Upper lobe of right lung (tissue), 1 donor: ENCODE data around the gene YIF1A. TPM values are rescaled to one million over a fixed set of nuclear protein-coding genes. Genes with fewer than 3 reads are reported as not detected.
A peak's percentile ranks its signal among the peaks of the same experiment; 100 is the strongest.

Experiments
- ATAC-seq: fragments of 200-7000 bp; cut with Tn5 transposase; one replicate; pipeline ENCODE4 v1.9.1; 2020; ENCODE audit warnings: mild to moderate bottlenecking, moderate library complexity
- DNase-seq: peaks from one replicate; pipeline ENCODE4 v3.0.0-alpha.2; 2020
- H3K27ac ChIP-seq: fragments of 200-600 bp; one replicate; pipeline ENCODE4 v1.8.0; 2022
- H3K27me3 ChIP-seq: fragments of 200-600 bp; one replicate; pipeline ENCODE4 v1.8.0; 2022; ENCODE audit warnings: mild to moderate bottlenecking
- H3K36me3 ChIP-seq: fragments of 200-600 bp; one replicate; pipeline ENCODE4 v1.8.0; 2022
- H3K4me1 ChIP-seq: fragments of 200-600 bp; one replicate; pipeline ENCODE4 v1.8.0; 2022
- H3K4me3 ChIP-seq: fragments of 200-600 bp; one replicate; pipeline ENCODE4 v1.8.0; 2022; ENCODE audit warnings: mild to moderate bottlenecking
- H3K9me3 ChIP-seq: fragments of 200-600 bp; one replicate; pipeline ENCODE4 v1.8.0; 2022
- CTCF ChIP-seq: fragments of 200-600 bp; IDR thresholded peaks from one replicate; pipeline ENCODE4 v1.8.0; 2022; ENCODE audit warnings: antibody characterized with exemption
- intact Hi-C: fragments of 100-400 bp; cut with DNase I; formaldehyde crosslinking; loops from one replicate; pipeline ENCODE4 v1.11.0; 2022
- total RNA-seq: library from RNA; stranded (reverse); fragmentation: NEBNext Ultra II Directional; extraction: Animal tissue kit (Norgen Biotek cat#: 25700); gene quantifications from one replicate; pipeline ENCODE4 v1.2.1, GENCODE V29; 2021
- donor health status: DM: no; HTN: yes; CAD: no; lungs with severe emphysema.

The YIF1A gene
- total RNA-seq, 1 donor from 2014 or later: 66.9 TPM

GRCh38 chr11:66314561-66315497 lies 25.9 kb upstream of the YIF1A start:
- peak overlapping the region; percentile 84 for H3K27ac ChIP-seq
- H3K36me3 ChIP-seq: no peaks in the 10 kb centered on the region
- DNase-seq (peak; percentile 64), ATAC-seq (no peak)
- H3K4me3 ChIP-seq: peak overlapping the region; percentile 65
- peaks cover 30% of the 10 kb centered on the region for H3K4me1 ChIP-seq
- H3K27me3 ChIP-seq: no peaks in the 10 kb centered on the region
- TF ChIP-seq CTCF: no peak
- H3K9me3 ChIP-seq: no peaks in the 10 kb centered on the region
- intact Hi-C loops: loop anchor here (10.0 kb wide), 1 partner anchor 70 kb away; no protein-coding TSS in a partner anchor

- Histone ChIP-seq H3K4me1 (peaks cover 30% of the 10 kb centered on the region), H3K4me3 (peak overlapping the region; percentile 65), H3K27ac (peak overlapping the region; percentile 84), H3K9me3 (no peaks in the 10 kb centered on the region), H3K27me3 (no peaks in the 10 kb centered on the region), H3K36me3 (no peaks in the 10 kb centered on the region)
- intact Hi-C loops: loop anchor here (10.0 kb wide), 1 partner anchor 71 kb away; no protein-coding TSS in a partner anchor
- no peak for DNase-seq
- no peak for TF ChIP-seq CTCF
- no peak for ATAC-seq
These were observed 25.2 kb upstream of the YIF1A start for GRCh38 chr11:66314186-66314501.

DNA sequence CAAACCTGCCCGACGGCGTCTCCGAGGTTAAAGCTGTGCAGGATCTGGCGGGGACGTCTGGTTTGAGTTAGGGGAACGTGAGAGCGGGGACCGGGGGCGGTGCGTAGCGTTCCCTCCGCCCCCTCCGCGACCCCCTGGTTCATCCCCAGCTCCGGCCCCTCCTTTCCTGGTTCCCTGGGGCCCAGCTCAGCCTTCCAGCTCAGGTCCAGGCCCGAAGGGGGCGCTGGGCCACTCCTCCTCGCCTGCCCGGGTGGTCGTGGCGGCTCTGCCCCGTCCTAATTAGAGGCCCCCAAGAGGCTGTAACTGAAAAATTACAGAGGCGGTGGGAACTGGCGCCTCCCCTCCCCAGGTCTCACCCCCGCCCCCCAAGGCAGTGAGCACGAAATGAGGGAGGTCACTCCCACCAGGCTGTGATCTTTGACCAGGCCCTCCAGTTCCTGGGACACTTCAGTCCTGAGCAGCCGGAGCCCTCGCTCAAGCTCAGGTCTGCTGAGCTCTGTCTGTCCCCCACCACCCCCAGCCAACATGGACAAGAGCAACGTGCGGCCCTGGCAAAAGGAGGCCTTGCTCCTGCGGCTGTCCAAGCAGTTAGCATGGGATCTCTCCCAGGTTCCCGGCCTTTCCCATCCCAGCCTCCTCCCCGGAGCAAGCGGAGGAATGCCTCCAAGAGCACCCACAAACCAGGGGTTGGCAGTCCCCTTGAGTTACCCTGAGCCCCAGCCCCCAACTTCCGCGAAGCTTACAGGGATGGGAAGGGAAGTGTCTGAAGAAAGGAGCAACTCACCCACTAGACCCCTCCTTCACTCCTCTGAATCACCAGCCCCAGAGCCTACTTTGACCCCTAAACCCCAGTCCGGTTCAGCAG lies 24.6 kb upstream of the YIF1A start:
- Histone ChIP-seq H3K4me3 (peak overlapping the region; percentile 65), H3K27me3 (no peaks in the 10 kb centered on the region), H3K27ac (peak overlapping the region; percentile 84), H3K4me1 (peaks cover 26% of the 10 kb centered on the region), H3K9me3 (no peaks in the 10 kb centered on the region), H3K36me3 (no peaks in the 10 kb centered on the region)
- ATAC-seq: no peak
- intact Hi-C loops: loop anchor here (10.0 kb wide), 1 partner anchor 71 kb away; no protein-coding TSS in a partner anchor
- DNase-seq: peak; percentile 63
- peak; percentile 5 for TF ChIP-seq CTCF

- DNase-seq: peak; percentile 100
- Histone ChIP-seq H3K27ac (peak overlapping the region; percentile 84), H3K9me3 (no peaks in the 10 kb centered on the region), H3K4me3 (peak overlapping the region; percentile 65), H3K27me3 (no peaks in the 10 kb centered on the region), H3K36me3 (no peaks in the 10 kb centered on the region), H3K4me1 (peaks cover 18% of the 10 kb centered on the region)
- TF ChIP-seq CTCF: no peak
- ATAC-seq: peak; percentile 90
- intact Hi-C loops: loop anchor here (10.0 kb wide), 1 partner anchor 72 kb away; no protein-coding TSS in a partner anchor
These were observed 23.8 kb upstream of the YIF1A start for GRCh38 chr11:66312549-66313320.
